Thoracic aorta (tissue), 2 donors: ENCODE data around the gene BROX. TPM values are rescaled to one million over a fixed set of nuclear protein-coding genes. Genes with fewer than 3 reads are reported as not detected.

ENCODE experiments used
- ATAC-seq: fragments of 150-250 bp; one replicate; pipeline ENCODE4 v1.8.0; 2017; ENCODE audit warnings: low read depth; ENCODE audit not compliant: insufficient number of reproducible peaks, low FRiP score
- DNase-seq: peaks from one replicate; pipeline ENCODE4 v3.0.0-alpha.2; 2020; ENCODE audit warnings: low spot score
- H3K27ac ChIP-seq, 2 donors: fragments of 200-600 bp; sonication (generic); 1 replicate in 1 of 2; 2 replicates in 1 of 2; pipeline ENCODE4 v1.5.1; 2016; ENCODE audit warnings: mild to moderate bottlenecking in 2 of 2, moderate library complexity in 2 of 2
- H3K27me3 ChIP-seq: fragments of 200-600 bp; sonication (generic); replicated peaks from 2 replicates; pipeline ENCODE4 v1.6.0; 2016; ENCODE audit warnings: mild to moderate bottlenecking; ENCODE audit not compliant: insufficient read depth
- H3K36me3 ChIP-seq: fragments of 200-600 bp; sonication (generic); one replicate; pipeline ENCODE4 v1.5.1; 2016
- H3K4me1 ChIP-seq, 2 donors: fragments of 200-600 bp; sonication (generic); 1 replicate in 1 of 2; 2 replicates in 1 of 2; pipeline versions ENCODE4 v1.5.1 to v1.6.0; 2016; ENCODE audit warnings: low read depth in 2 of 2, mild to moderate bottlenecking in 1 of 2; ENCODE audit not compliant: control insufficient read depth in 1 of 2
- H3K4me3 ChIP-seq: fragments of 200-600 bp; sonication (generic); 2 replicates; pipeline ENCODE4 v1.5.1; 2016; ENCODE audit warnings: mild to moderate bottlenecking
- H3K9me3 ChIP-seq: fragments of 200-600 bp; sonication (generic); 2 replicates; pipeline ENCODE4 v1.5.1; 2016
- CTCF ChIP-seq: fragments of 200-600 bp; sonication (generic); IDR thresholded peaks from one replicate; pipeline ENCODE4 v1.5.1; 2019; ENCODE audit warnings: antibody characterized with exemption
- total RNA-seq, 2 donors: library from RNA; depleted of rRNA; stranded (reverse); fragments of >200 nt; gene quantifications; one replicate each; pipeline versions ENCODE4 v1.1.0 to v1.2.3, GENCODE V29; 2016

Gene BROX
- total RNA-seq, 2 donors from 2014 or later = 24.4 to 36.0 TPM

GRCh38 chr1:222767152-222767571 is 54.8 kb downstream of the BROX start:
- Histone ChIP-seq H3K4me1 (no peaks in the 10 kb centered on the region), H3K4me3 (no peak overlapping the region), H3K27ac (no peak overlapping the region), H3K36me3 (no peaks in the 10 kb centered on the region), H3K9me3 (peaks cover 7% of the 10 kb centered on the region), H3K27me3 (no peaks in the 10 kb centered on the region)
- DNase-seq = no peak
- ATAC-seq = no peak
- no peak for TF ChIP-seq CTCF

DNA sequence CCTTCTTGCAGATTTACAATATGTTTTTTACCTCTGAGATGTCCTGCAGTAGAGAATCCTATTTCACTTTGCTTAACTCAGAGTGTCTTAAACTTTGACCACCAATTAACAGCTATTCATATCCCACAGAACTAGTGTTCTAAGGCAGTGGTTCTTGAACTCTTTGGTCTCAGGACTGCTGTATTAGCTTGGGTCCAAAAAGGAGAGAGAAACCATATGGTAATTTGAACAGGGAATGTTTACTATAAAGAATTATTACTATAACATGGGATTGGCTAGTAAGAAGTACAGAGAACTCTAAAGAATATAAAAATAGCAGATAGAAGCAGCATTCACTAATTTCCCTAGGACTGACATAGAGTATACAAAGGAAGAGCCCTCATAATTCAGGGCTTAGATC is 56.2 kb downstream of the BROX start:
- no peak for ATAC-seq
- no peak for TF ChIP-seq CTCF
- no peak for DNase-seq
- Histone ChIP-seq H3K27ac (no peak overlapping the region), H3K4me3 (no peak overlapping the region), H3K9me3 (peaks cover 7% of the 10 kb centered on the region), H3K36me3 (no peaks in the 10 kb centered on the region), H3K4me1 (peaks cover 0 to 2% of the 10 kb centered on the region in 2 donors), H3K27me3 (no peaks in the 10 kb centered on the region)

GRCh38 chr1:222769181-222769580 is 56.8 kb downstream of the BROX start:
- Histone ChIP-seq H3K27ac (no peak overlapping the region), H3K4me1 (peaks cover 0 to 2% of the 10 kb centered on the region in 2 donors), H3K27me3 (no peaks in the 10 kb centered on the region), H3K4me3 (no peak overlapping the region), H3K9me3 (peaks cover 7% of the 10 kb centered on the region), H3K36me3 (no peaks in the 10 kb centered on the region)
- ATAC-seq (no peak), DNase-seq (no peak)
- no peak for TF ChIP-seq CTCF

GRCh38 chr1:222769971-222770620 is 57.7 kb downstream of the BROX start:
- no peak for DNase-seq
- H3K4me1 ChIP-seq = peaks cover 0 to 2% of the 10 kb centered on the region in 2 donors
- no peaks in the 10 kb centered on the region for H3K27me3 ChIP-seq
- H3K4me3 ChIP-seq = no peak overlapping the region
- ATAC-seq = no peak
- H3K9me3 ChIP-seq = peaks cover 7% of the 10 kb centered on the region
- H3K36me3 ChIP-seq = no peaks in the 10 kb centered on the region
- H3K27ac ChIP-seq = no peak overlapping the region
- TF ChIP-seq CTCF = no peak

DNA sequence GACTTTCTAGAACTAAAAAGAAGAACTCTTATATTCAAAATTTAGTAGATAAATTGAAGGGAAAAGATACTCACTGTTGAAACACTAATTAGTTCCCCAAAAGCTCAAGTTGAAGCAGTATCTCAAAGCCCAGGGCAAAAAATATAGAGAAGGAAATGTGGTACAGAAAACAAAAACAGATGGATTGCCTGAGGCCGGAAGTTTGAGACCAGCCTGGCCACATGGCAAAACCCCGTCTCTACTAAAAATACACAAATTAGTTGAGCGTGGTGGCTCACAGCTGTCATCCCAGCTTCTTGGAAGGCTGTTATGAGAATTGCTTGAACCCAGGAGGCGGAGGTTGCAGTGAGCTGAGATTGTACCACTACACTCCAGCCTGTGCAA is 60.6 kb downstream of the BROX start:
- H3K27me3 ChIP-seq = no peaks in the 10 kb centered on the region
- ATAC-seq = no peak
- DNase-seq = no peak
- no peaks in the 10 kb centered on the region for H3K36me3 ChIP-seq
- H3K4me1 ChIP-seq = peaks cover 0 to 2% of the 10 kb centered on the region in 2 donors
- TF ChIP-seq CTCF = no peak
- H3K4me3 ChIP-seq = no peak overlapping the region
- peaks cover 7% of the 10 kb centered on the region for H3K9me3 ChIP-seq
- H3K27ac ChIP-seq = peak overlapping the region in 1 of 2 donors; percentile 51
